H1 (cell line): ENCODE results near the gene ARHGAP28. TPM values are rescaled to one million over a fixed set of nuclear protein-coding genes. Genes with fewer than 3 reads are reported as not detected.

Source experiments
- ASH2L ChIP-seq: fragments of 200-600, 300-600 bp; sonication (generic); IDR thresholded peaks from one replicate; pipeline ENCODE4 v1.7.1; 2017; ENCODE audit warnings: low read length
- polyA plus RNA-seq, 7 experiments: library from polyadenylated mRNA; depleted of rRNA in 3 of 7; stranded (reverse) in 5 of 7; unstranded in 2 of 7; fragments of >200 nt in 5 of 7; fragments of 200-250 nt in 2 of 7; gene quantifications; 1 replicate in 5 of 7; 2 replicates in 1 of 7; 4 replicates in 1 of 7; pipeline versions ENCODE4 v1.2.1 to v1.2.3, GENCODE V29; 2011 to 2013; ENCODE audit warnings: missing spikeins in 2 of 7, mixed read lengths in 2 of 7
- total RNA-seq: library from RNA; stranded (reverse); fragmentation: NEBNext Ultra II Directional; extraction: Animal tissue kit (Norgen Biotek cat#: 25700); gene quantifications from 2 replicates; pipeline ENCODE4 v1.2.1, GENCODE V29; 2021

ARHGAP28 gene
- total and polyA plus RNA-seq, 2 of the 8 experiments (the other 6 are each of a cell fraction or from before 2014, with no cell fraction given): 2.9 to 14.4 TPM

DNA sequence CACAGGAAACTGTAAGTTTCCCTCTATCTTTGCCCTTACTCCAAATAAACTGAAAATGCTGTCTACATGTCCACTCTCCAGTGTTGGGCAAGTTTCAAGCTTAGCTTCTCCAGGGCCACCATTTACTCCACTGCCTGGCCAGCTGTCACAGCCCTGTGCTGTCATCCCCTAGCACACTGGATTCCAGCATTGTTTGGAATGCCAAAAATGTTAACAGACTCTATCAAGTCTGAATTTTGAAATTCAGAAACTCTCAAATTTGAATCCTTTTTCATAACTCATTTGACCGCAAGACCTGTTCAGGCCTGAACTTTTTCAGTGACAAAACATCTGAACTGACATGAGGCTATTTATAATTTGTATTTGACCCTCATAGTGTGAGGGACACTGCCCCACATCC is 5.2 kb upstream of the ARHGAP28 start (continued):
- TF ChIP-seq ASH2L: no peak
